H1 (cell line): ENCODE results near the gene RSL24D1. TPM values are rescaled to one million over a fixed set of nuclear protein-coding genes. Genes with fewer than 3 reads are reported as not detected.

Experiments used
- CTCF ChIA-PET: fragments of 300-600 bp; sonication (Branson Sonifier 250); formaldehyde crosslinking; loops from one replicate; lab custom pipeline; 2021; ENCODE audit not compliant: partially characterized antibody; lab: Charles Lee
- POLR2A ChIA-PET: fragments of 300-600 bp; sonication (Branson Sonifier 250); formaldehyde crosslinking; loops from one replicate; lab custom pipeline; 2021; ENCODE audit warnings: inconsistent platforms; ENCODE audit not compliant: partially characterized antibody; lab: Charles Lee
- DNase-seq, 2 experiments: peaks; one replicate each; pipeline versions ENCODE4 v3.0.0 to v3.0.0-alpha.2; 2010 to 2022; ENCODE audit warnings: low spot score in 2 of 2, low read depth in 1 of 2, mixed read lengths in 1 of 2
- FAIRE-seq: peaks from 2 replicates; lab custom pipeline; 2011; peaks lifted over from hg19 to GRCh38; lab: Jason Lieb, UNC
- H2AFZ ChIP-seq: 2 replicates; pipeline ENCODE4 v1.8.1; 2012; ENCODE audit warnings: low read length, inconsistent platforms
- H2AK5ac ChIP-seq: 2 replicates; pipeline ENCODE4 v1.6.1; 2013; ENCODE audit warnings: low read depth, low read length
- H2BK120ac ChIP-seq: replicated peaks from 2 replicates; pipeline ENCODE3; 2013; ENCODE audit warnings: low read depth, low read length, inconsistent platforms
- H2BK12ac ChIP-seq: 2 replicates; pipeline ENCODE4 v1.6.1; 2013; ENCODE audit warnings: low read depth, low read length
- H2BK15ac ChIP-seq: 2 replicates; pipeline ENCODE4 v1.6.1; 2013; ENCODE audit warnings: low read length
- H2BK20ac ChIP-seq: 2 replicates; pipeline ENCODE4 v1.6.1; 2013; ENCODE audit warnings: low read length
- H2BK5ac ChIP-seq: 2 replicates; pipeline ENCODE4 v1.6.1; 2013; ENCODE audit warnings: low read depth, low read length
- H3K14ac ChIP-seq: 2 replicates; pipeline ENCODE4 v1.6.1; 2013; ENCODE audit warnings: inconsistent platforms; ENCODE audit not compliant: insufficient read length
- H3K18ac ChIP-seq: 2 replicates; pipeline ENCODE4 v1.6.1; 2013; ENCODE audit warnings: low read length; ENCODE audit errors: extremely low read depth
- H3K23ac ChIP-seq: 2 replicates; pipeline ENCODE4 v1.6.1; 2013; ENCODE audit warnings: inconsistent platforms; ENCODE audit not compliant: insufficient read length
- H3K23me2 ChIP-seq: 2 replicates; pipeline ENCODE4 v1.6.1; 2013; ENCODE audit warnings: low read depth, low read length
- H3K27ac ChIP-seq: 2 replicates; pipeline ENCODE4 v1.6.1; 2011; ENCODE audit warnings: low read depth, low read length, inconsistent platforms
- H3K27me3 ChIP-seq, 4 experiments: replicated peaks in 1 of 4; 1 replicate in 1 of 4; 2 replicates in 3 of 4; pipeline versions ENCODE4 v1.6.1 to v1.8.1; 2011 to 2013; ENCODE audit warnings: low read length in 3 of 4, mild to moderate bottlenecking in 3 of 4, inconsistent platforms in 2 of 4, mixed read lengths in 2 of 4, moderate library complexity in 1 of 4; ENCODE audit not compliant: control insufficient read depth in 3 of 4, insufficient read depth in 3 of 4; ENCODE audit errors: extremely low read depth in 1 of 4
- H3K36me3 ChIP-seq, 4 experiments: 2 replicates each; pipeline versions ENCODE4 v1.6.1 to v1.8.1; 2011 to 2013; ENCODE audit warnings: mild to moderate bottlenecking in 4 of 4, low read length in 3 of 4, moderate library complexity in 2 of 4, control low read depth in 1 of 4, inconsistent platforms in 1 of 4; ENCODE audit not compliant: insufficient read depth in 4 of 4, control insufficient read depth in 2 of 4
- H3K4ac ChIP-seq: replicated peaks from 2 replicates; pipeline ENCODE3; 2013; ENCODE audit warnings: low read length, low read depth, mixed read lengths, inconsistent platforms; ENCODE audit not compliant: insufficient read length
- H3K4me1 ChIP-seq, 4 experiments: replicated peaks in 1 of 4; 1 replicate in 1 of 4; 2 replicates in 3 of 4; pipeline versions ENCODE4 v1.6.1 to v1.8.1; 2011 to 2013; ENCODE audit warnings: low read length in 3 of 4, inconsistent platforms in 2 of 4, mixed read lengths in 1 of 4; ENCODE audit not compliant: insufficient read depth in 4 of 4, control insufficient read depth in 3 of 4
- H3K4me2 ChIP-seq, 2 experiments: 2 replicates each; pipeline versions ENCODE4 v1.6.1 to v1.8.1; 2011 to 2013; ENCODE audit warnings: low read depth in 2 of 2, low read length in 2 of 2, control low read depth in 1 of 2, inconsistent platforms in 1 of 2, mild to moderate bottlenecking in 1 of 2; ENCODE audit not compliant: insufficient read depth in 1 of 2
- H3K4me3 ChIP-seq, 4 experiments: fragments of 200-600, 300-600 bp in 1 of 4; sonication (generic), shearing (Covaris generic), sonication (Bioruptor Twin) in 1 of 4; 2 replicates each; pipeline versions ENCODE4 v1.5.1 to v1.8.1; 2011 to 2016; ENCODE audit warnings: low read length in 4 of 4, low read depth in 3 of 4, control low read depth in 2 of 4, inconsistent platforms in 2 of 4, mild to moderate bottlenecking in 2 of 4, mixed read lengths in 1 of 4, moderate library complexity in 1 of 4; ENCODE audit not compliant: insufficient read depth in 2 of 4; ENCODE audit errors: extremely low read depth in 1 of 4
- H3K56ac ChIP-seq: replicated peaks from 2 replicates; pipeline ENCODE3; 2013; ENCODE audit warnings: low read depth, mild to moderate bottlenecking, mixed read lengths, low read length, inconsistent platforms; ENCODE audit not compliant: insufficient read length
- H3K79me1 ChIP-seq: 2 replicates; pipeline ENCODE4 v1.6.1; 2013; ENCODE audit warnings: low read depth, low read length, control low read depth
- H3K79me2 ChIP-seq, 2 experiments: 2 replicates each; pipeline versions ENCODE4 v1.6.1 to v1.8.1; 2012 to 2013; ENCODE audit warnings: low read length in 2 of 2, mild to moderate bottlenecking in 2 of 2, inconsistent platforms in 1 of 2; ENCODE audit not compliant: insufficient read depth in 2 of 2, control insufficient read depth in 1 of 2
- H3K9ac ChIP-seq, 4 experiments: replicated peaks in 1 of 4; 1 replicate in 1 of 4; 2 replicates in 3 of 4; pipeline versions ENCODE4 v1.6.1 to v1.8.1; 2011 to 2013; ENCODE audit warnings: low read depth in 3 of 4, low read length in 3 of 4, control low read depth in 2 of 4, mild to moderate bottlenecking in 2 of 4, moderate library complexity in 2 of 4, inconsistent platforms in 1 of 4; ENCODE audit errors: extremely low read depth in 1 of 4
- H3K9me3 ChIP-seq, 2 experiments: 2 replicates each; pipeline versions ENCODE4 v1.6.1 to v1.8.1; 2012 to 2013; ENCODE audit warnings: mild to moderate bottlenecking in 2 of 2, moderate library complexity in 2 of 2, control low read depth in 1 of 2, inconsistent platforms in 1 of 2, low read depth in 1 of 2, low read length in 1 of 2, mixed read lengths in 1 of 2; ENCODE audit not compliant: insufficient read depth in 2 of 2
- H4K20me1 ChIP-seq, 2 experiments: replicated peaks in 1 of 2; 2 replicates each; pipeline versions ENCODE3 to v1.8.1; 2011 to 2013; ENCODE audit warnings: inconsistent platforms in 2 of 2, low read length in 2 of 2, mild to moderate bottlenecking in 1 of 2; ENCODE audit not compliant: insufficient read depth in 2 of 2, control insufficient read depth in 1 of 2
- H4K5ac ChIP-seq: 2 replicates; pipeline ENCODE4 v1.6.1; 2013; ENCODE audit warnings: low read length, low read depth, mixed read lengths, inconsistent platforms; ENCODE audit not compliant: insufficient read length
- H4K8ac ChIP-seq: 2 replicates; pipeline ENCODE4 v1.8.0; 2013; ENCODE audit warnings: mild to moderate bottlenecking, moderate library complexity, low read length, inconsistent platforms; ENCODE audit not compliant: insufficient read depth; ENCODE audit errors: extremely low read depth
- H4K91ac ChIP-seq: replicated peaks from 2 replicates; pipeline ENCODE3; 2013; ENCODE audit warnings: low read length, mixed read lengths, inconsistent platforms; ENCODE audit not compliant: insufficient read length
- FOSL1 ChIP-seq: IDR thresholded peaks from 2 replicates; pipeline ENCODE4 v1.6.1; 2011; ENCODE audit warnings: mild to moderate bottlenecking, low read depth, low read length, moderate library complexity; ENCODE audit not compliant: insufficient read depth
- GTF2F1 ChIP-seq: IDR thresholded peaks from 2 replicates; pipeline ENCODE4 v1.6.1; 2012; ENCODE audit warnings: low read depth, low read length, improper control_type of control experiment, borderline replicate concordance
- HDAC6 ChIP-seq: IDR thresholded peaks from one replicate; pipeline ENCODE4 v1.7.1; 2012; ENCODE audit warnings: low read depth, mild to moderate bottlenecking, inconsistent platforms, low read length, moderate library complexity
- SUZ12 ChIP-seq: fragments of 200-600 bp; sonication (generic); IDR thresholded peaks from 2 replicates; pipeline ENCODE4 v1.6.1; 2012; ENCODE audit warnings: mild to moderate bottlenecking, inconsistent platforms, low read length, moderate library complexity, mixed read lengths
- YY1 ChIP-seq: IDR thresholded peaks from 2 replicates; pipeline ENCODE4 v1.6.1; 2011; ENCODE audit warnings: low read depth, mild to moderate bottlenecking, low read length
- WGBS, 2 experiments: shearing (Covaris generic) in 1 of 2; methylation state at CpG; one replicate each; pipeline versions ENCODE4 v1.1.6 to v1.1.7; 2013 to 2015; ENCODE audit warnings: low lambda C conversion rate in 2 of 2, mixed read lengths in 2 of 2, inconsistent platforms in 1 of 2, low coverage in 1 of 2, missing lambda C conversion rate in 1 of 2; ENCODE audit not compliant: insufficient replicate concordance in 2 of 2, insufficient coverage in 1 of 2, insufficient read length in 1 of 2; ENCODE audit errors: extremely low coverage in 1 of 2, missing lambda C conversion rate in 1 of 2; 5-methylcytosine and 5-hydroxymethylcytosine counted together
- polyA plus RNA-seq, 7 experiments: library from polyadenylated mRNA; depleted of rRNA in 3 of 7; stranded (reverse) in 5 of 7; unstranded in 2 of 7; fragments of >200 nt in 5 of 7; fragments of 200-250 nt in 2 of 7; gene quantifications; 1 replicate in 5 of 7; 2 replicates in 1 of 7; 4 replicates in 1 of 7; pipeline versions ENCODE4 v1.2.1 to v1.2.3, GENCODE V29; 2011 to 2013; ENCODE audit warnings: missing spikeins in 2 of 7, mixed read lengths in 2 of 7
- total RNA-seq: library from RNA; stranded (reverse); fragmentation: NEBNext Ultra II Directional; extraction: Animal tissue kit (Norgen Biotek cat#: 25700); gene quantifications from 2 replicates; pipeline ENCODE4 v1.2.1, GENCODE V29; 2021
- TF ChIP-seq, protein P1 (sequence below): IDR thresholded peaks from 2 replicates; pipeline ENCODE4 v1.6.1; 2012; ENCODE audit warnings: inconsistent platforms
- TF ChIP-seq, protein P2 (sequence below): IDR thresholded peaks from 2 replicates; pipeline ENCODE4 v1.6.1; 2011; ENCODE audit warnings: low read depth, mild to moderate bottlenecking, low read length; ENCODE audit not compliant: insufficient read depth
- TF ChIP-seq, protein P3 (sequence below), 3 experiments: IDR thresholded peaks; 1 replicate in 2 of 3; 2 replicates in 1 of 3; pipeline versions ENCODE4 v1.5.1 to v1.6.1; 2011; ENCODE audit warnings: low read length in 3 of 3, mild to moderate bottlenecking in 3 of 3, inconsistent platforms in 2 of 3, low read depth in 1 of 3, moderate library complexity in 1 of 3; ENCODE audit not compliant: insufficient read depth in 1 of 3; ENCODE audit errors: control extremely low read depth in 1 of 3

Gene RSL24D1
- total and polyA plus RNA-seq, 2 of the 8 experiments (the other 6 are each of a cell fraction or from before 2014, with no cell fraction given) = 45.7 to 130 TPM

DNA sequence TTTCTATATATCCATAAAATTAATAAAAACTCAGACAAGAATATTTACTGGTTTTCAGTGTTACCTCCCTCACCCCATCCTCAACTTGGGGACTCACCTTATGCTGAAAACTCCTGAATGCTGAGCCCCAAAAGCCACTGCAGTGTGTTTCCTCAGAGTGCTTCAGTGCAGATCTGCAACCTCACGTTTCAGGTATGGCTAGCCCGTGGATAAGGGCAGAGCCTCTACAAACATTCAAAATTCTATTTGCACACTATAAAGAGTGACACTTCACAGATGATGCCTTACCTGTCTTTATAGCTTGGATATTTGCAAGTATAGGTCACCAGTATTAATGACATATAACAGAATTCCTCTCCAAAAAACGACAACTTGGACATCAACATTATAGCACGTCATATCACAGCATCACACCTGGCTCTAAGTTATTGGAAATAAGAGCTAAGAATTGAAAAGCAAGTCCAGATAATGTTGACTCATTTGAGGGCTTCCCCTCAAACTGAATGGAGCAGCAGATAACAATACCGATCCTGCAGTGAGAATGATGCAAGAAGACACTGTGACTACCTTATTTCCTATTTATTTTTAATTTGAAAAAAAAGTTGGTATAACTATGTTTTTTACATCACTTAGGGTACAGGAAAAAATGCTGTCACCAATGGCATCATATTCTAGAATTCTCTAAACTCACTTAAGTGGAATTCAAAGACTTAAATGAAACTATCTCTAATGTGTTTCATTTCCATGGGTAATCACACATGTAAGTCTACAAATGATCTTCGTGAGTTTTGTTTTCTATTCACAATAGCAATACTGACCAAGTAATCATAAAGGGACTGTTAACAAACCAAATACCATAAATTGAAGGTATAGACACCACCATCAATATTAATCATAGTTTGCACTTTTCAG, 40.7 kb upstream of the RSL24D1 start:
- ChIA-PET POLR2A (no interaction called here), CTCF (interaction anchor here (1.0 to 1.6 kb wide), 3 partner anchors 10 to 202 kb away, joined by 3 to 6 read pairs (median 3); no protein-coding TSS in a partner anchor)
- WGBS, 2 experiments = 88% methylated on average over 6 of the region's 6 CpGs; no CpG with 5 or more reads in 1 of the 2 experiments
- TF ChIP-seq SUZ12 (no peak), HDAC6 (no peak), YY1 (no peak), GTF2F1 (no peak), FOSL1 (no peak)
- TF ChIP-seq, protein P1, sequence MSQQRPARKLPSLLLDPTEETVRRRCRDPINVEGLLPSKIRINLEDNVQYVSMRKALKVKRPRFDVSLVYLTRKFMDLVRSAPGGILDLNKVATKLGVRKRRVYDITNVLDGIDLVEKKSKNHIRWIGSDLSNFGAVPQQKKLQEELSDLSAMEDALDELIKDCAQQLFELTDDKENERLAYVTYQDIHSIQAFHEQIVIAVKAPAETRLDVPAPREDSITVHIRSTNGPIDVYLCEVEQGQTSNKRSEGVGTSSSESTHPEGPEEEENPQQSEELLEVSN = no peak
- TF ChIP-seq, protein P2, sequence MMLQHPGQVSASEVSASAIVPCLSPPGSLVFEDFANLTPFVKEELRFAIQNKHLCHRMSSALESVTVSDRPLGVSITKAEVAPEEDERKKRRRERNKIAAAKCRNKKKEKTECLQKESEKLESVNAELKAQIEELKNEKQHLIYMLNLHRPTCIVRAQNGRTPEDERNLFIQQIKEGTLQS = no peak
- TF ChIP-seq, protein P3, sequence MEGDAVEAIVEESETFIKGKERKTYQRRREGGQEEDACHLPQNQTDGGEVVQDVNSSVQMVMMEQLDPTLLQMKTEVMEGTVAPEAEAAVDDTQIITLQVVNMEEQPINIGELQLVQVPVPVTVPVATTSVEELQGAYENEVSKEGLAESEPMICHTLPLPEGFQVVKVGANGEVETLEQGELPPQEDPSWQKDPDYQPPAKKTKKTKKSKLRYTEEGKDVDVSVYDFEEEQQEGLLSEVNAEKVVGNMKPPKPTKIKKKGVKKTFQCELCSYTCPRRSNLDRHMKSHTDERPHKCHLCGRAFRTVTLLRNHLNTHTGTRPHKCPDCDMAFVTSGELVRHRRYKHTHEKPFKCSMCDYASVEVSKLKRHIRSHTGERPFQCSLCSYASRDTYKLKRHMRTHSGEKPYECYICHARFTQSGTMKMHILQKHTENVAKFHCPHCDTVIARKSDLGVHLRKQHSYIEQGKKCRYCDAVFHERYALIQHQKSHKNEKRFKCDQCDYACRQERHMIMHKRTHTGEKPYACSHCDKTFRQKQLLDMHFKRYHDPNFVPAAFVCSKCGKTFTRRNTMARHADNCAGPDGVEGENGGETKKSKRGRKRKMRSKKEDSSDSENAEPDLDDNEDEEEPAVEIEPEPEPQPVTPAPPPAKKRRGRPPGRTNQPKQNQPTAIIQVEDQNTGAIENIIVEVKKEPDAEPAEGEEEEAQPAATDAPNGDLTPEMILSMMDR (IDR thresholded peaks at IDR 0.05; ENCODE audit: control extremely low read depth in 1 of 3, insufficient read depth in 1 of 3, low read depth in 1 of 3, low read length in 3 of 3) = no peak

More for the DNA sequence above, 40.7 kb upstream of the RSL24D1 start:
- H3K14ac ChIP-seq = no peak overlapping the region
- H4K20me1 ChIP-seq = no peaks in the 10 kb centered on the region
- H2AFZ ChIP-seq = no peak overlapping the region
- H2BK20ac ChIP-seq = no peak overlapping the region
- no peaks in the 10 kb centered on the region for H3K27me3 ChIP-seq
- no peak overlapping the region for H3K4me2 ChIP-seq
- H3K4me1 ChIP-seq = no peaks in the 10 kb centered on the region
- no peak overlapping the region for H3K18ac ChIP-seq
- H4K8ac ChIP-seq = no peak overlapping the region
- H2BK5ac ChIP-seq = no peak overlapping the region
- no peaks in the 10 kb centered on the region for H3K79me1 ChIP-seq
- H3K9ac ChIP-seq = no peak overlapping the region
- H2BK12ac ChIP-seq = no peak overlapping the region
- no peak for FAIRE-seq
- H3K4me3 ChIP-seq = no peak overlapping the region
- H3K23ac ChIP-seq = no peak overlapping the region
- H3K27ac ChIP-seq = no peak overlapping the region
- H2BK120ac ChIP-seq = no peak overlapping the region
- no peak overlapping the region for H4K5ac ChIP-seq
- no peaks in the 10 kb centered on the region for H3K36me3 ChIP-seq
- no peak for DNase-seq
- H3K56ac ChIP-seq = no peak overlapping the region
- no peaks in the 10 kb centered on the region for H3K23me2 ChIP-seq
- no peak overlapping the region for H4K91ac ChIP-seq
- no peak overlapping the region for H2BK15ac ChIP-seq
- no peaks in the 10 kb centered on the region for H3K79me2 ChIP-seq
- no peak overlapping the region for H2AK5ac ChIP-seq
- no peak overlapping the region for H3K4ac ChIP-seq
- no peaks in the 10 kb centered on the region for H3K9me3 ChIP-seq
